ENCODE measurements around the gene FAM72C. TPM values are rescaled to one million over a fixed set of nuclear protein-coding genes. Genes with fewer than 3 reads are reported as not detected.
"Not testable (repeated sequence)": the region's sequence is repeated elsewhere in the genome, so short reads cannot be mapped to it uniquely, and the experiment has no call there.

The FAM72C gene
- total and polyA plus RNA-seq, 2 of the 4 experiments (the other 2 are of a cell fraction), result 0.72 to 1.8 TPM

DNA sequence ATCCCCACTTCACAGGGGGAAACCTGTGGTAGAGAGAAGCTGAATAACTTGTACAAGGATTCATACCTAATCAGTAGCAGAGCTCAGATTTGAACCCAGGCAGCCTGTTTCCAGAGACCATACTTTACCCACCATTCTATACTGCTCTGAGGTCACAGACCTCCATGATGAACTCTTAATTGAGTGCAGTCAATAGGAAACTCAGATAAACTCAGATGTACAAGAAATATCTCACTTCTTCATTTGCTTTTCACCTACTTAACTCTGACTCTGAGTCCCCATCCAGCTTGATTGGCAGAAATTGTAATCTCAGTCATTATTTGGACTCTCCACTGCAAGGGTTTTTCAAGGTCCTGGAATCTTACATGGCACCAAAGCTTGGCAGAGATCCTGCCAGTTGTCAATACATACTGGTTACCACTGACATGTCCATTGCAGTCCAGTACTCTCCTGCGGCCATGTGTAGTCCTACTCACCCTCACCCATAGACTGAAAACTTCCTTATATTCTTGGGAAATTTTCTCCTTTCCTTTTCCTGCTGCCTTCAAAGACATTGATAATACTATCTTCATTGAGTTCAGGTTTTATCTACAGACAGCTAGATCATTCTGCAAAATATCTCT is 29.4 kb downstream of the FAM72C start:
- H3K9me1 ChIP-seq (ENCODE audit: insufficient read depth, low read length); H3K4me1 ChIP-seq (ENCODE audit: control insufficient read depth, insufficient read depth, low read length); BruUV-seq (replicated peaks); H3K4me3 ChIP-seq (ENCODE audit: insufficient read depth, low read depth, low read length); H3K56ac ChIP-seq (ENCODE audit: extremely low read depth, insufficient read depth, low read length); H3K18ac ChIP-seq (ENCODE audit: low read depth, low read length); H3K79me1 ChIP-seq (ENCODE audit: low read depth in 1 of 2, low read length in 2 of 2); in situ Hi-C loops (cut with MboI; ENCODE audit: low sequenced_read_pairs); H4K8ac ChIP-seq (ENCODE audit: low read depth in 2 of 2, low read length in 2 of 2); H2BK120ac ChIP-seq (ENCODE audit: low read depth, low read length); intact Hi-C loops (cut with micrococcal nuclease); DNase-seq; ATAC-seq (ENCODE audit: low read depth); CTCF ChIA-PET; H3K23ac ChIP-seq (ENCODE audit: low read depth, low read length); H2AK9ac ChIP-seq (replicated peaks; ENCODE audit: low read depth, low read length, poor library complexity); H2BK15ac ChIP-seq (ENCODE audit: low read depth, low read length); dilution Hi-C loops (cut with HindIII; ENCODE audit: low sequenced_read_pairs, unreplicated experiment); H2BK20ac ChIP-seq (ENCODE audit: low read depth, low read length); H3K4ac ChIP-seq (ENCODE audit: low read depth, low read length); H3K4me2 ChIP-seq (ENCODE audit: low read depth, low read length); H3K27me3 ChIP-seq (ENCODE audit: control insufficient read depth, insufficient read depth, low read length); H2AFZ ChIP-seq (replicated peaks; ENCODE audit: low read length, poor library complexity); H3K36me3 ChIP-seq (ENCODE audit: control insufficient read depth, insufficient read depth, low read length); H3K9me3 ChIP-seq (ENCODE audit: control insufficient read depth, insufficient read depth, low read length); H2BK5ac ChIP-seq (ENCODE audit: low read depth, low read length, poor library complexity, severe bottlenecking); H2AK5ac ChIP-seq (ENCODE audit: low read depth, low read length); H4K20me1 ChIP-seq (ENCODE audit: insufficient read depth, low read length); H3K14ac ChIP-seq (replicated peaks; ENCODE audit: low read depth, low read length); POLR2A ChIA-PET (ENCODE audit: unreplicated experiment); H3K9ac ChIP-seq (ENCODE audit: low read depth, low read length); H4K91ac ChIP-seq (ENCODE audit: insufficient read depth, low read depth, low read length); H4K5ac ChIP-seq (ENCODE audit: low read depth, low read length); H3K27ac ChIP-seq (ENCODE audit: insufficient read depth, low read length): not testable (repeated sequence)
- WGBS, 2 experiments (ENCODE audit: extremely low coverage in 2 of 2, insufficient read length in 1 of 2), result no CpG with 5 or more reads among the region's 1 CpG

DNA sequence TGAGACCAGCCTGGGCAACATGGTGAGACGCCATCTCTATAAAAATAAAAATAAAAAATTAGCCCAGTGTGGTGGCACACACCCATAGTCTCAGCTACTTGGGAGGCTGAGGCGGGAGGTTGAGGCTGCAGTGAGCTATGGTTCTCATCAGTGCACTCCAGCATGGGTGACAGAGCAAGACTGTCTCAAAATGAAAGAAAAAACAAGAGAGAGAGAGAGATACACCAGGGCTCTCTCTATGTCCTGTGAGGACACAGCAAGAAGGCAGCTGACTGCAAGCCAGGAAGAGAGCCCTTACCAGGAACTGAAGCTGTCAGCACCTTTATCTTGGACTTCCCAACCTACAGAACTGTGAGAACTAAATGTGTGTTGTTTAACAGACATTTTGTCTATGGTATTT is 32.1 kb downstream of the FAM72C start:
- in situ Hi-C loops (cut with MboI; ENCODE audit: low sequenced_read_pairs); H3K9ac ChIP-seq (ENCODE audit: low read depth, low read length); H3K23ac ChIP-seq (ENCODE audit: low read depth, low read length); H3K18ac ChIP-seq (ENCODE audit: low read depth, low read length); H2BK20ac ChIP-seq (ENCODE audit: low read depth, low read length); H3K79me1 ChIP-seq (ENCODE audit: low read depth in 1 of 2, low read length in 2 of 2); H2BK15ac ChIP-seq (ENCODE audit: low read depth, low read length); intact Hi-C loops (cut with micrococcal nuclease); POLR2A ChIA-PET (ENCODE audit: unreplicated experiment); H3K9me3 ChIP-seq (ENCODE audit: control insufficient read depth, insufficient read depth, low read length); H4K8ac ChIP-seq (ENCODE audit: low read depth in 2 of 2, low read length in 2 of 2); BruUV-seq (replicated peaks); H3K27me3 ChIP-seq (ENCODE audit: control insufficient read depth, insufficient read depth, low read length); DNase-seq; H4K5ac ChIP-seq (ENCODE audit: low read depth, low read length); dilution Hi-C loops (cut with HindIII; ENCODE audit: low sequenced_read_pairs, unreplicated experiment); ATAC-seq (ENCODE audit: low read depth); H3K56ac ChIP-seq (ENCODE audit: extremely low read depth, insufficient read depth, low read length); CTCF ChIA-PET; H3K4me1 ChIP-seq (ENCODE audit: control insufficient read depth, insufficient read depth, low read length); H3K36me3 ChIP-seq (ENCODE audit: control insufficient read depth, insufficient read depth, low read length); H2AK5ac ChIP-seq (ENCODE audit: low read depth, low read length); H3K4me3 ChIP-seq (ENCODE audit: insufficient read depth, low read depth, low read length); H3K4me2 ChIP-seq (ENCODE audit: low read depth, low read length); H2BK5ac ChIP-seq (ENCODE audit: low read depth, low read length, poor library complexity, severe bottlenecking); H4K91ac ChIP-seq (ENCODE audit: insufficient read depth, low read depth, low read length); H2AFZ ChIP-seq (replicated peaks; ENCODE audit: low read length, poor library complexity); H3K4ac ChIP-seq (ENCODE audit: low read depth, low read length); H3K27ac ChIP-seq (ENCODE audit: insufficient read depth, low read length); H2BK120ac ChIP-seq (ENCODE audit: low read depth, low read length); H4K20me1 ChIP-seq (ENCODE audit: insufficient read depth, low read length); H2AK9ac ChIP-seq (replicated peaks; ENCODE audit: low read depth, low read length, poor library complexity); H3K9me1 ChIP-seq (ENCODE audit: insufficient read depth, low read length); H3K14ac ChIP-seq (replicated peaks; ENCODE audit: low read depth, low read length): not testable (repeated sequence)
- WGBS, 2 experiments (ENCODE audit: extremely low coverage in 2 of 2, insufficient read length in 1 of 2), result no CpG with 5 or more reads among the region's 2 CpGs
